GM06990 (cell line): ENCODE measurements around the gene TEX26.

ENCODE experiments used
- DNase-seq: peaks from one replicate; pipeline ENCODE4 v3.0.0-alpha.2; 2011; ENCODE audit not compliant: insufficient read length; ENCODE audit errors: extremely low read depth
- H3K27me3 ChIP-seq: replicated peaks from 2 replicates; pipeline ENCODE4 v1.6.0; 2011; ENCODE audit warnings: low read length; ENCODE audit not compliant: control insufficient read depth, insufficient read depth
- H3K36me3 ChIP-seq: 2 replicates; pipeline ENCODE4 v1.5.1; 2011; ENCODE audit warnings: low read length; ENCODE audit not compliant: control insufficient read depth, insufficient read depth
- H3K4me3 ChIP-seq: replicated peaks from 2 replicates; pipeline ENCODE4 v1.5.1; 2011; ENCODE audit warnings: low read depth, mild to moderate bottlenecking, control low read depth, low read length
- TF ChIP-seq, protein P1 (sequence below): IDR thresholded peaks from 2 replicates; pipeline ENCODE4 v1.5.1; 2011; ENCODE audit warnings: low read length, control low read depth, mild to moderate bottlenecking, inconsistent platforms; ENCODE audit not compliant: insufficient read depth, poor library complexity, severe bottlenecking

The TEX26 gene

DNA sequence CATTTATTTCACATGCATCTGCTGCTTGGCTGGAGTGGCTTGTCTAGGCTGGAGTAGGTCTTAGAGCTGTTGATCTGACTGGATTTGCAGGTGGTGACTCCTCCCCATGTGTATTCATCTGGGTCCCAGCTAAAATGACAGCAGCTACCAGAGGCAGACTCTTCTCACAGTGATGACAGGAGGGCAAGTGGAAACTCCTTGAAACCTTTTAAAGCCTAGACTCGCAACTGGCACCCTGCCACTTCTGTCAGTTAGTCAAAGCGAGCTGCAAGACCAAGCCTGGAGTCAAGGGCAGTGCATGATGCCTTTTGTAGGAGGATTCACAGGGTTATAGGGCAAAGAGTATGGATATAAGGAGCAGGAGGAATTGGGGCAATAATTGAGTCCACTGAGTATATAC, 65.2 kb downstream of the TEX26 start:
- Histone ChIP-seq H3K27me3 (no peaks in the 10 kb centered on the region; the same call in 1 of the 2 replicates), H3K4me3 (no peak overlapping the region), H3K36me3 (no peaks in the 10 kb centered on the region)
- no peak for DNase-seq
- TF ChIP-seq, protein P1, sequence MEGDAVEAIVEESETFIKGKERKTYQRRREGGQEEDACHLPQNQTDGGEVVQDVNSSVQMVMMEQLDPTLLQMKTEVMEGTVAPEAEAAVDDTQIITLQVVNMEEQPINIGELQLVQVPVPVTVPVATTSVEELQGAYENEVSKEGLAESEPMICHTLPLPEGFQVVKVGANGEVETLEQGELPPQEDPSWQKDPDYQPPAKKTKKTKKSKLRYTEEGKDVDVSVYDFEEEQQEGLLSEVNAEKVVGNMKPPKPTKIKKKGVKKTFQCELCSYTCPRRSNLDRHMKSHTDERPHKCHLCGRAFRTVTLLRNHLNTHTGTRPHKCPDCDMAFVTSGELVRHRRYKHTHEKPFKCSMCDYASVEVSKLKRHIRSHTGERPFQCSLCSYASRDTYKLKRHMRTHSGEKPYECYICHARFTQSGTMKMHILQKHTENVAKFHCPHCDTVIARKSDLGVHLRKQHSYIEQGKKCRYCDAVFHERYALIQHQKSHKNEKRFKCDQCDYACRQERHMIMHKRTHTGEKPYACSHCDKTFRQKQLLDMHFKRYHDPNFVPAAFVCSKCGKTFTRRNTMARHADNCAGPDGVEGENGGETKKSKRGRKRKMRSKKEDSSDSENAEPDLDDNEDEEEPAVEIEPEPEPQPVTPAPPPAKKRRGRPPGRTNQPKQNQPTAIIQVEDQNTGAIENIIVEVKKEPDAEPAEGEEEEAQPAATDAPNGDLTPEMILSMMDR: no peak

GRCh38 chr13:30998136-30999088, 66.0 kb downstream of the TEX26 start:
- TF ChIP-seq, protein P1: no peak
- no peak for DNase-seq
- Histone ChIP-seq H3K27me3 (no peaks in the 10 kb centered on the region), H3K4me3 (no peak overlapping the region), H3K36me3 (no peaks in the 10 kb centered on the region)

DNA sequence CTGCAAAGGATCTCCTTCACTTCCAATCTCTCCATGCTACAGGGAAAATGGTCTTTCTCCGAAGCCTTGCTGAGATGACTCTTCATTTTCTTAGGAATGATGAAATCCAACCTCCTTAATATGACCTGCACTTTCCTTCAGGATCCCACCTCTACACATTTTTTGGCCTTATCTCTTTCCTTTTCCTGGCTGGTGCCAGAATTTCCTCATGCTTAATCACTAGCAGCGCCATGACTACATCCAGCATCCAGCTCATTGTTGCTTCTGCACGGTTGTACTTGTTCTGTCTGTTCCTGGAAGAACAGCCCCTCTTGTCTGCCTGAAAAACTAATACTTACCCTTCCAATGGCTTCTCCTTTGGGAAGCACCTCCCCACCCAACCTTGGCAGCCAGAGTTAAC, 68.4 kb downstream of the TEX26 start:
- Histone ChIP-seq H3K36me3 (no peaks in the 10 kb centered on the region), H3K27me3 (no peaks in the 10 kb centered on the region), H3K4me3 (no peak overlapping the region)
- TF ChIP-seq, protein P1: no peak
- DNase-seq: no peak

GRCh38 chr13:31001647-31002046, 69.2 kb downstream of the TEX26 start:
- DNase-seq: no peak
- TF ChIP-seq, protein P1: no peak
- Histone ChIP-seq H3K4me3 (no peak overlapping the region), H3K27me3 (no peaks in the 10 kb centered on the region), H3K36me3 (no peaks in the 10 kb centered on the region)

GRCh38 chr13:31005066-31005465, 72.6 kb downstream of the TEX26 start:
- TF ChIP-seq, protein P1: no peak
- Histone ChIP-seq H3K27me3 (no peaks in the 10 kb centered on the region; the same call in 1 of the 2 replicates), H3K4me3 (no peak overlapping the region), H3K36me3 (no peaks in the 10 kb centered on the region)
- no peak for DNase-seq
